K562 (cell line): ENCODE measurements around the gene PSAT1. TPM values are rescaled to one million over a fixed set of nuclear protein-coding genes. Genes with fewer than 3 reads are reported as not detected.

Experiments used
- ATAC-seq: fragments of 200-7000 bp; cut with Tn5 transposase; 3 replicates; pipeline ENCODE4 v1.9.1; 2020; ENCODE audit warnings: moderate library complexity
- BruUV-seq: library from RNA; stranded (reverse); fragments of 400-500 nt; replicated peaks from 2 replicates; lab custom pipeline; 2021; lab: Mats Ljungman, UMichigan
- CTCF ChIA-PET: fragments of 300-600 bp; formaldehyde crosslinking; extraction: SDS; loops from one replicate; lab custom pipeline; 2021; ENCODE audit warnings: low intra/inter-chr PET ratio; lab: Yijun Ruan, JAX
- POLR2A ChIA-PET: fragments of 300-600, 350-650 bp; sonication (Branson Sonifier 250); formaldehyde crosslinking; extraction: SDS; loops from one replicate; lab custom pipeline; 2021; ENCODE audit warnings: antibody characterized with exemption, inconsistent platforms; lab: Yijun Ruan, JAX
- DNase-seq, 4 experiments: peaks; one replicate each; pipeline versions ENCODE4 v3.0.0 to v3.0.0-alpha.2; 2011 to 2018; ENCODE audit warnings: low spot score in 3 of 4, mixed read lengths in 3 of 4; ENCODE audit errors: extremely low read depth in 1 of 4
- FAIRE-seq: peaks from 2 replicates; lab custom pipeline; 2011; peaks lifted over from hg19 to GRCh38; lab: Jason Lieb, UNC
- H2AFZ ChIP-seq: 2 replicates; pipeline ENCODE4 v1.6.0; 2011; ENCODE audit warnings: low read depth, low read length, control low read depth, inconsistent platforms
- H3K27ac ChIP-seq: fragments of 200-600 bp; 3 replicates; pipeline ENCODE4 v1.8.0; 2011; ENCODE audit warnings: low read depth, mild to moderate bottlenecking, control low read depth, inconsistent platforms, low read length, moderate library complexity, mixed read lengths; ENCODE audit errors: extremely low read depth
- H3K27me3 ChIP-seq, 2 experiments: fragments of 300-600 bp in 1 of 2; 2 replicates in 1 of 2; 3 replicates in 1 of 2; pipeline versions ENCODE4 v1.6.0 to v1.8.0; 2011; ENCODE audit warnings: inconsistent platforms in 2 of 2, low read length in 2 of 2, mild to moderate bottlenecking in 1 of 2, mixed read lengths in 1 of 2, moderate library complexity in 1 of 2; ENCODE audit not compliant: control insufficient read depth in 2 of 2, insufficient read depth in 2 of 2
- H3K36me3 ChIP-seq: fragments of 300-600 bp; 3 replicates; pipeline ENCODE4 v1.8.0; 2011; ENCODE audit warnings: mild to moderate bottlenecking, low read length, inconsistent platforms; ENCODE audit not compliant: control insufficient read depth, insufficient read depth
- H3K4me1 ChIP-seq, 2 experiments: fragments of 200-600 bp in 1 of 2; replicated peaks in 1 of 2; 2 replicates in 1 of 2; 3 replicates in 1 of 2; pipeline versions ENCODE4 v1.5.1 to v1.8.0; 2011; ENCODE audit warnings: inconsistent platforms in 2 of 2, low read length in 2 of 2, mild to moderate bottlenecking in 1 of 2, mixed read lengths in 1 of 2, moderate library complexity in 1 of 2; ENCODE audit not compliant: control insufficient read depth in 2 of 2, insufficient read depth in 2 of 2
- H3K4me2 ChIP-seq: 2 replicates; pipeline ENCODE4 v1.6.1; 2011; ENCODE audit warnings: low read length, control low read depth, inconsistent platforms, mixed read lengths; ENCODE audit not compliant: insufficient read depth
- H3K4me3 ChIP-seq: fragments of 200-600 bp; sonication (generic), shearing (Covaris generic); 2 replicates; pipeline ENCODE4 v1.5.1; 2016; ENCODE audit warnings: control low read depth, inconsistent platforms
- H3K79me2 ChIP-seq: fragments of 200-600 bp; 3 replicates; pipeline ENCODE4 v1.8.0; 2011; ENCODE audit warnings: low read length, inconsistent platforms; ENCODE audit not compliant: control insufficient read depth, insufficient read depth
- H3K9ac ChIP-seq, 2 experiments: 2 replicates each; pipeline versions ENCODE4 v1.6.0 to v1.6.1; 2011; ENCODE audit warnings: low read depth in 2 of 2, low read length in 2 of 2, control low read depth in 1 of 2, inconsistent platforms in 1 of 2, mild to moderate bottlenecking in 1 of 2, mixed read lengths in 1 of 2; ENCODE audit not compliant: insufficient read depth in 1 of 2
- H3K9me1 ChIP-seq: one replicate; pipeline ENCODE4 v1.6.0; 2011; ENCODE audit warnings: inconsistent platforms, mild to moderate bottlenecking, low read length, moderate library complexity; ENCODE audit not compliant: control insufficient read depth, insufficient read depth
- H3K9me3 ChIP-seq: replicated peaks from 2 replicates; pipeline ENCODE4 v1.5.1; 2011; ENCODE audit warnings: low read depth, low read length, inconsistent platforms; ENCODE audit not compliant: control insufficient read depth, insufficient read depth
- H4K20me1 ChIP-seq: replicated peaks from 2 replicates; pipeline ENCODE4 v1.6.1; 2011; ENCODE audit warnings: low read length, inconsistent platforms, mixed read lengths; ENCODE audit not compliant: control insufficient read depth, insufficient read depth
- ASH1L ChIP-seq: fragments of 450-650 bp; IDR thresholded peaks from 2 replicates; pipeline ENCODE4 v1.6.1; 2018; ENCODE audit warnings: borderline replicate concordance, mild to moderate bottlenecking, low read depth; ENCODE audit not compliant: partially characterized antibody
- CHCHD3 ChIP-seq: fragments of 250-450 bp; sonication (Bioruptor Pico); IDR thresholded peaks from 2 replicates; pipeline ENCODE4 v2.1.2; 2022; ENCODE audit warnings: mild to moderate bottlenecking
- ELF4 ChIP-seq: fragments of 450-650 bp; formaldehyde crosslinking; IDR thresholded peaks from 2 replicates; pipeline ENCODE4 v1.4.0; 2022; ENCODE audit warnings: missing genetic modification characterization
- JUND ChIP-seq, 2 experiments: IDR thresholded peaks; 2 replicates in 1 of 2; 3 replicates in 1 of 2; pipeline ENCODE4 v1.6.1; 2011; ENCODE audit warnings: borderline replicate concordance in 2 of 2, low read depth in 2 of 2, low read length in 2 of 2, improper control_type of control experiment in 1 of 2, missing biosample characterization in 1 of 2, missing genetic modification characterization in 1 of 2, missing genetic modification reagents in 1 of 2
- KDM4B ChIP-seq, 2 experiments: fragments of 450-650 bp in 1 of 2; sonication (generic) in 1 of 2; IDR thresholded peaks; 2 replicates each; pipeline ENCODE4 v1.6.1; 2016 to 2017; ENCODE audit warnings: borderline replicate concordance in 2 of 2, antibody characterized with exemption in 1 of 2, low read depth in 1 of 2, mild to moderate bottlenecking in 1 of 2
- NCOA1 ChIP-seq: fragments of 450-650 bp; IDR thresholded peaks from 2 replicates; pipeline ENCODE4 v1.6.1; 2016; ENCODE audit warnings: low read depth
- NR2F6 ChIP-seq: fragments of 450-650 bp; formaldehyde crosslinking; IDR thresholded peaks from 2 replicates; pipeline ENCODE4 v1.4.0; 2020; ENCODE audit warnings: mild to moderate bottlenecking
- PHTF2 ChIP-seq: fragments of 250-450 bp; sonication (Bioruptor Pico); IDR thresholded peaks from 2 replicates; pipeline ENCODE4 v1.5.0; 2021; ENCODE audit warnings: mild to moderate bottlenecking
- TEAD1 ChIP-seq, 2 experiments: fragments of 450-650 bp in 1 of 2; sonication (generic) in 1 of 2; formaldehyde crosslinking; IDR thresholded peaks; 2 replicates each; pipeline versions ENCODE4 v1.4.0 to v1.8.0; 2020 to 2022; ENCODE audit warnings: mild to moderate bottlenecking in 2 of 2, missing genetic modification reagents in 1 of 2
- ZNF324 ChIP-seq: fragments of 250-450 bp; sonication (Bioruptor Pico); IDR thresholded peaks from 2 replicates; pipeline ENCODE4 v1.4.0; 2020; ENCODE audit warnings: mild to moderate bottlenecking
- whole genome bisulfite sequencing: fragments of 100-300 bp; shearing (Covaris generic); methylation state at CpG from one replicate; pipeline ENCODE4 v1.1.6; 2016; ENCODE audit warnings: low coverage, mixed read lengths; ENCODE audit not compliant: insufficient coverage; ENCODE audit errors: missing lambda C conversion rate; 5-methylcytosine and 5-hydroxymethylcytosine counted together
- in situ Hi-C: fragments of 300-500 bp; cut with MboI; formaldehyde crosslinking; loops from 4 replicates; pipeline ENCODE4 v1.15.0; 2018; ENCODE audit warnings: inconsistent platforms, mixed read lengths
- intact Hi-C: fragments of 100-400 bp; cut with micrococcal nuclease; formaldehyde crosslinking; loops from 2 replicates; pipeline ENCODE4 v1.14.2; 2022
- polyA plus RNA-seq, 8 experiments: library from polyadenylated mRNA; depleted of rRNA in 4 of 8; stranded (reverse) in 5 of 8; unstranded in 3 of 8; fragments of >200 nt; fragmentation: Nextera tagmentation in 2 of 8; fragmentation: Illumina TruSeq in 1 of 8; extraction: Ambion mirVana in 2 of 8; extraction: Trizol in 1 of 8; gene quantifications; 2 replicates each; pipeline versions ENCODE4 v1.2.1 to v1.2.3, GENCODE V29; 2011 to 2014; ENCODE audit warnings: inconsistent platforms in 1 of 8, missing spikeins in 1 of 8
- total RNA-seq, 7 experiments: library from RNA; depleted of rRNA in 6 of 7; stranded (reverse); fragments of >200 nt in 6 of 7; fragmentation: Illumina TruSeq in 2 of 7; extraction: Trizol in 2 of 7; gene quantifications; 2 replicates each; pipeline versions ENCODE4 v1.2.1 to v1.2.3, GENCODE V29; 2011 to 2021; ENCODE audit warnings: low replicate concordance in 1 of 7
- TF ChIP-seq, protein P1 (sequence below): sonication (generic); formaldehyde crosslinking; IDR thresholded peaks from 2 replicates; pipeline ENCODE4 v1.9.0; 2022; ENCODE audit warnings: mild to moderate bottlenecking, missing genetic modification reagents
- TF ChIP-seq, protein P2 (sequence below): fragments of 250-450 bp; sonication (Bioruptor Pico); IDR thresholded peaks from 2 replicates; pipeline ENCODE4 v1.8.0; 2022; ENCODE audit warnings: moderate library complexity, mild to moderate bottlenecking, inconsistent platforms
- TF ChIP-seq, protein P3 (sequence below), 3 experiments: fragments of 200-800 bp in 1 of 3; sonication (Bioruptor generic) in 1 of 3; sonication (generic) in 1 of 3; formaldehyde crosslinking in 1 of 3; IDR thresholded peaks; 2 replicates each; pipeline versions ENCODE4 v1.6.1 to v1.8.0; 2016 to 2022; ENCODE audit warnings: mild to moderate bottlenecking in 2 of 3, missing compliant biosample characterization in 2 of 3, missing genetic modification characterization in 2 of 3, missing genetic modification reagents in 1 of 3

PSAT1 gene
- total and polyA plus RNA-seq, 9 of the 15 experiments (the other 6 are each of a cell fraction or from before 2014, with no cell fraction given): 29.7 to 151 (median 98.3) TPM

DNA sequence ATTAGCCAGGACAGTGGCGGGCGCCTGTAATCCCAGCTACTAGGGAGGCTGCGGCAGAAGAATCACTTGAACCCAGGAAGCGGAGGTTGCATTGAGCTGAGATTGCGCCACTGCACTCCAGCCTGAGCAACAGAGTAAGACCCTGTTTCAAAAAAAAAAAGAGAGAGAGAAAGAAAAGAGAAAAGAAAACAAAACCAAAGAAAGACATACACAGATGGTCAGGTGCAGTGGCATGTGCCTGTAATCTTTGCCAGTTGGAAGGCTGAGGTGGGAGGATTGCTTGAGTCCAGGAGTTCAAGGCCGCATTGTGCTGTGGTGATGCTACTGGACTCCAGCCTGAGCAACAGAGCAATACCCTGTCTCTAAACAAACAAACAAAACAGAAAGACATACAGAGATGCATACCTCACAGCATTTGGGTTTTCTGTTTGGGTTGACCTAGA is 10.0 kb upstream of the PSAT1 start:
- POLR2A ChIA-PET: no interaction called here
- ATAC-seq: no peak
- no peaks in the 10 kb centered on the region for H3K79me2 ChIP-seq
- WGBS: 30% methylated on average over 6 of the region's 6 CpGs
- BruUV-seq: no TSS peak
- no peak overlapping the region for H3K27ac ChIP-seq
- H3K4me3 ChIP-seq: no peak overlapping the region
- no peak for TF ChIP-seq ASH1L
- no peak for TF ChIP-seq ZNF324 (CRISPR knock-in tag)
- no peak for TF ChIP-seq CHCHD3 (CRISPR knock-in tag)
- TF ChIP-seq, all 486 proteins: peak for 0
- intact Hi-C loops: no loop called here
- Histone ChIP-seq H3K27me3 (peaks cover 0 to 2% of the 10 kb centered on the region in 2 experiments; a peak in 1 of 5 replicates), H3K9me1 (no peaks in the 10 kb centered on the region), H2AFZ (no peak overlapping the region), H3K9ac (no peak overlapping the region), H3K4me2 (no peak overlapping the region), H4K20me1 (no peaks in the 10 kb centered on the region), H3K36me3 (no peaks in the 10 kb centered on the region), H3K9me3 (no peaks in the 10 kb centered on the region), H3K4me1 (no peaks in the 10 kb centered on the region)
- DNase-seq (no peak), FAIRE-seq (no peak)
- in situ Hi-C loops: no loop called here
- CTCF ChIA-PET: no interaction called here

DNA sequence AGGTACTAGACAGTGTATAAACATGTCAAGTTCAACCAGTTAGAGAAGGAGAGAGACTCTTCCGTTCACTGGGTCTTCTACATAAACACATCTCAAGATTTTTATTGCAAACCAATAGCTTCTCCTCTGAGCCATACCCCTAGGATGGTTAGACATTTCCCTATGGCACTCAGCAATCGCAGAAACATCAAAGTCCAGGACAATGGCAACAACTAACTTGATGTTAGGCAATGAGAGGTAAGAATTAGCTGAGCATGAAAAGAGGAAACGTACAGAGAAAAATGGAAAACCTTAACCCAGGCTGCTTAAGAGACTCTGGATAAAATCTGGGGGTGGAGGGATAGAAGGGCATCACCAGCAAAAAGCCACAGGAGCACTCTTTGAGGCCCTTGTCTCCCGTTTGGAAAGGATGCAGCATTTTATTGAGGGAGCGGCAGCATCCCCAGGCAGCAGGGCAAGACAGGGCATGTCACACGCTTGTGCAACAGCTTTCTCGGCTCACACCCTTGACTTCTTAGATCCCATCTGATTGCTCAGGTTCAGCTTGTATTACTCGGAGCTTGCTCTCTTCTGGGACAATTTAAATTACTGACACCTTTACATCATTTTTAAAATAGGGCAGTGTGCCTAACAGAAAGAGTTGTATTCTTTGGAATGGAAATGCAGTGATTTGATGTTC is 8.6 kb upstream of the PSAT1 start:
- DNase-seq: no peak
- Histone ChIP-seq H3K4me2 (no peak overlapping the region), H3K27ac (no peak overlapping the region), H4K20me1 (no peaks in the 10 kb centered on the region), H3K36me3 (no peaks in the 10 kb centered on the region), H3K4me1 (no peaks in the 10 kb centered on the region), H2AFZ (no peak overlapping the region), H3K79me2 (no peaks in the 10 kb centered on the region), H3K4me3 (no peak overlapping the region), H3K9me1 (no peaks in the 10 kb centered on the region), H3K27me3 (peaks cover 0 to 2% of the 10 kb centered on the region in 2 experiments; a peak in 1 of 5 replicates), H3K9ac (no peak overlapping the region), H3K9me3 (no peaks in the 10 kb centered on the region)
- intact Hi-C loops (no loop called here), in situ Hi-C loops (no loop called here)
- ChIA-PET CTCF (no interaction called here), POLR2A (interaction anchor here (0.7 kb wide), 1 partner anchor 8 kb away, joined by 3 read pairs; the partner anchor contains the start of gene PSAT1)
- BruUV-seq: no TSS peak
- WGBS: 8% methylated on average over 8 of the region's 8 CpGs
- FAIRE-seq: no peak
- ATAC-seq: no peak
- no peak for TF ChIP-seq JUND (IDR thresholded peaks at IDR 0.05; ENCODE audit: borderline replicate concordance, low read depth, low read length)
- TF ChIP-seq JUND (tag; IDR thresholded peaks at IDR 0.05; ENCODE audit: borderline replicate concordance, low read depth, low read length): no peak
- no peak for TF ChIP-seq NCOA1
- TF ChIP-seq NR2F6: no peak
- TF ChIP-seq ELF4: no peak
- TF ChIP-seq, protein P1, sequence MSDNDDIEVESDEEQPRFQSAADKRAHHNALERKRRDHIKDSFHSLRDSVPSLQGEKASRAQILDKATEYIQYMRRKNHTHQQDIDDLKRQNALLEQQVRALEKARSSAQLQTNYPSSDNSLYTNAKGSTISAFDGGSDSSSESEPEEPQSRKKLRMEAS (CRISPR knock-in tag): no peak
- TF ChIP-seq TEAD1 (CRISPR knock-in tag; IDR thresholded peaks at IDR 0.05): no peak
- TF ChIP-seq, protein P2, sequence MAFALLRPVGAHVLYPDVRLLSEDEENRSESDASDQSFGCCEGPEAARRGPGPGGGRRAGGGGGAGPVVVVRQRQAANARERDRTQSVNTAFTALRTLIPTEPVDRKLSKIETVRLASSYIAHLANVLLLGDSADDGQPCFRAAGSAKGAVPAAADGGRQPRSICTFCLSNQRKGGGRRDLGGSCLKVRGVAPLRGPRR: no peak
- TF ChIP-seq, protein P3, sequence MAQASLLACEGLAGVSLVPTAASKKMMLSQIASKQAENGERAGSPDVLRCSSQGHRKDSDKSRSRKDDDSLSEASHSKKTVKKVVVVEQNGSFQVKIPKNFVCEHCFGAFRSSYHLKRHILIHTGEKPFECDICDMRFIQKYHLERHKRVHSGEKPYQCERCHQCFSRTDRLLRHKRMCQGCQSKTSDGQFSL (CRISPR knock-in tag; IDR thresholded peaks at IDR 0.05): no peak
- TF ChIP-seq, protein P3 (tag; IDR thresholded peaks at IDR 0.05): no peak
- no peak for TF ChIP-seq PHTF2 (CRISPR knock-in tag)
- no peak for TF ChIP-seq KDM4B (IDR thresholded peaks at IDR 0.05; ENCODE audit: borderline replicate concordance in 2 of 2, low read depth in 1 of 2)
